Measurements from ENCODE around the gene DIP2C.
"Not testable (repeated sequence)": the region's sequence is repeated elsewhere in the genome, so short reads cannot be mapped to it uniquely, and the experiment has no call there.

DIP2C gene

DNA sequence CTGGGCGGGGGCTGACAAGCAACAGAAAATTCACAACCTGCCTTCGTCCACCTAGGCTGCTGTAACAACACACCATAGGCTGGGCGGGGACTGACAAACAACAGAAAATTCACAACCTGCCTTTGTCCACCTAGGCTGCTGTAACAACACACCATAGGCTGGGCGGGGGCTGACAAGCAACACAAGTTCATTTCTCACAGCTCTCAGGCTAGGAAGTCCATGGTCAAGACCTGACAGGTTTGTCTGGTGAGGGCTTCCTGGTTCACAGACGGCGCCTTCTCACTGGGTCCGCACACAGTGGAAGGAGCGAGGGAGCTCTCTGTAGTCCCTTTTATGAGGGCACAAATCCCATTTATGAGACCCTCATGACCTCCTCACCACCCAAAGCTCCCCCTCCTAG is 52.2 kb downstream of the DIP2C start:
- no peak for DNase-seq

DNA sequence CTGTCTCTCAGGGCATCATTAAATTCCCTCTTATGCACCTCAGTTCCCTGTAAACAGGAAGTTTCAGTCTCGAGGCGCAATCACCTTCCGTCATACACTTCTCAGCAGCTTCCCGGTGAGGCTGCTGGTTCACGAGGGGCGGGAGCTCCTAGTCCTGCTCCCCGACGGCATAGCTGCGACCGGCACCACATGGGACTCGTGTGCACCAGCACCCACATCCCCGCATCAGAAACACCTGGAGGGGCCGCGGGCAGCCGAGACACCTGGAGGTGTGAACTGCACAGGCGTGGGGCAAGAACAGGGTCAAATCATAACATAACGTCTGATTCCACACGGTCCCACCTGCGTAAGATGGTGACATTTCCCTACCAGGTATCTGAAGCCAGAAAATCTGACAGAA is 52.7 kb downstream of the DIP2C start:
- no peak for DNase-seq

DNA sequence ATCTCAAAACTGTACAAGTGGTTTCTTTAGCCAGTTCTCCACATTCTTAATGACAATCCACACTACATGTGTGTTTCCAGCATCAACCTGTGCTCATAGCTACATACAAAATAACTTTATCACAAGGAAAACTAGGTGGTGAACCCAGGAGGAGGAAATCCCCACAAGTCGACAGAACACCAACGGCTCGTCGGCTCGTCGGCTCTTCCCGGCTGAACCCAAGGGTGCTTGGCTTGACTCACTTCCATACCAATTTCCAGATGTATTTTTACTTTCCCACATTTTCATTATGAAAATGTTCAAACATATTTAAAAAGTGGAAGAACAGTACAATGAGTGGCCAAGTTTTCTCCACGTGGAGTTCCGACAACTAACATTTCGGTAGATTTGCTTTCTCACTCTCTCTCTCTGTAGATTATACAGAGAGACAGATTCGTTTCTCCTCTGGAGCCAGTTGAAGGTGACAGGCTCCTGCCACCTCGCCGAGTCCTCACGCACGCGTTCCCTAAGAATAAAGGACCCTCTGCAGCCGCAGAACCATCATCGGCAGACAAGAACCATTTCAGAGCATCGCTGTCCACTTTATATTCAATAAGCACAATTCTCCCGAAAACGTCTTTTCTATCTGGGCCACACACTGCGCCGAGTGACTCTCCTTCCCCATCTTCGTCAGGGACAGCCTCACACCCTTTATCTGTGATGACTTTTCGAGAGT is 53.3 kb downstream of the DIP2C start:
- no peak for DNase-seq

DNA sequence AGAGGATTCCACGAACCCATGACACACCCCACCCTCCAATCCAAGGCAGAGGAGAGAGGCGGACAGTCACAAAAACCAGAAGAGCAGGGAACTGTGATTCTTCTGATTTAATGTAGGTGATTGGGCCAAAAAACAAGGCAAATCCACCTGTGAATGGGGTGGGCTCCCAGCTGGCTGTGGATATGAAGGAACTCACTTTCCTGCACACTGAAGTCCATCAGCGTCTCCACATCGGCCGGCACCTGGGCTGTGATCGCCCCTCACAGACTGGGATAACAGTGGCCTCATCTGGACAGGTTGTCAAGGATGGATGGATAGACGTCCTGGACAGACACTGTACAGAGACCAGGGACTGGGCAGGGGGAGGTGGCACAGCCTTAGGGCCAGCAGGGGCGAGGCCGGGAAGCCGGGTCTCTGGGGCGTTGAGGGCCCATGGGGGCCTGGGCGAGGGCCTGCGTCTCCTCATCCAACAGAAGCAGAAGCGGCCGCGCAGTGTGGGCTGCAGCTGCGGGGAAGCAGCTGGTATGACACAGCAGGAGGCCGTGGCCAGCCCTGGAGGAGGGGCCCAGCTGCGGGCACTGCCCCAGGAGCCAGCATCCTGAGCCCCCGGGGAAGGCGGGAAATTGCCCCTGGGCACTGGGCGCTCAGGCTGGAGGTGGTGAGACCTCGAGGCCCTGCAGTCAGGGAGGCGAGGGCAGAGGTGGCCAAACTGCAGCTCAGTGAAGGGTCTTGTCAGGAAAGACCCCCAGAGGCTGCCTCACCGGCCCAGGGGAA is 54.2 kb downstream of the DIP2C start:
- DNase-seq, result no peak

DNA sequence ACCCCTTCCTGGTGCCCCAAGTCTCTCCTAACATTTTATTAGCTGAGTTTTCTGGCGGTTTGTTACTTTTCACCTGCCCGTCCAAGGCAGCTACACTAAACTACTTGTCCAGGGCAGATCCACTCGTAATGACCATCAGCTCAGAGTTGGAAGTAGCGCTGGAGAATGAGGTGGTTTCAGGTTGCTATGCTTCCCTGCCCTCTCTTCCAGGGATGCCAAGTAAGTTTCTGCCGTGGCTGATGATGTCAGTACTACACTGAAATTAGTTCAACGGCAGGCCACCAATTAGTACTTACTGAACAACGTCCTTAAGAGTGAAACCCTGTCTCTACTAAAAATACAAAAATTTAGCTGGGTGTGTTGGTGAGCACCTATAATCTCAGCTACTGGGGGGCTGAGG is 55.2 kb downstream of the DIP2C start:
- no peak for DNase-seq

DNA sequence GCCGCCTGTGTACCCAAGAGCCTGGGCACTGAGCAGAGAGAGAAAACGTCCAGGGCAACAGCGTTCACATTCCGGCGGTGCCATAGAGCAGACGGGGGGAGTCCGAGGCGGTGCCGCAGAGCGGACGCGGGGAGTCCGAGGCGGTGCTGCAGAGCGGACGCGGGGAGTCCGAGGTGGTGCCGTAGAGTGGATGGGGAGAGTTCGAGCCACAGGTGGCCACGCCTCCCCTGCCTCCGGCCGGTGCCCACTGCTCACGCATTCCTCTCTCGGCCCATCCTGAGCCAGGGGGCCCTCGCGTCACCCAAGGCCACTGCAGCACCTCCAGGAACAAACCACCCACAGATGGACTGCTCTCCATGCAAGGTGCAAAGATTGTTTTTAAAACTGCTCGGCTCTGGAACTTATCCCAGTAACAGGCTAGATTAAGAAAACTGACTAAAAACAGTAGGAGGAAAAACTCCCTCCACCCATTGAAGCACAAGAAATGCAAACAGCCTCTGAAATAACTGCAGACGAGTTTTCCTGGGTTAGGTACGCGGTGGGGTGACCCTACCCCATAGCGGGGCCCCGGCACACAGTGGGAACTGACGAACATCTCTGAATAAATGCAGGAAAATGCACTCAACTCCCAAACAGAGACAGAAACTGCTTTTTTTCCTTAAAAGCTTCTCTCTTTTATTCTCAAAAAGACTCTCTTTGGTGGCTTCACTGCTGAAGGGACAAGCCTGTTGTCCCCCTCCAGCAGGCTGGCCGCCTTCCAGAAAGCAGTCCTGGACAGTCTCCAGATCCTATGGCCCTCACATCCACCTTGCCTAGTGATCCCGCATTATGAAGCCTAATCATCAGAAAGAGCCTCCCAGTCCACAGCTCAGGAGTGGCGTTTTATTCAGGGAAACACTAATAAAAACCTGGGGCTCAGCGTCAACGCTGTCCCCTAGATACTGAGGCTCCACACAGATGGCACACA is 55.9 kb downstream of the DIP2C start:
- DNase-seq, result no peak

DNA sequence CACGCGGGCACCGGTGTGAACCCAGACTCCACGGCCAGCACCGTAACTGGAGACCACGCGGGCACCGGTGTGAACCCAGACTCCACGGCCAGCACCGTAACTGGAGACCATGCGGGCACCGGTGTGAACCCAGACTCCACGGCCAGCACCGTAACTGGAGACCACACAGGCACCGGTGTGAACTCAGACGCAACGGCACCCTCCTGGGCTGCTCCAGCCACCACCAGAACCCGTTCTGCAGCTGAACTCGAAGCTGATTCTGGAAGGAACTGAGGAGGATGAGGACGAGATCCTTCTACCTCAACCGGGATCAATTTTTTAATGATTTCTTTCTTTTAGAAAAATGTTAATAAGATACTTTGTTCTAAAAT is 56.7 kb downstream of the DIP2C start:
- not testable (repeated sequence) for DNase-seq

DNA sequence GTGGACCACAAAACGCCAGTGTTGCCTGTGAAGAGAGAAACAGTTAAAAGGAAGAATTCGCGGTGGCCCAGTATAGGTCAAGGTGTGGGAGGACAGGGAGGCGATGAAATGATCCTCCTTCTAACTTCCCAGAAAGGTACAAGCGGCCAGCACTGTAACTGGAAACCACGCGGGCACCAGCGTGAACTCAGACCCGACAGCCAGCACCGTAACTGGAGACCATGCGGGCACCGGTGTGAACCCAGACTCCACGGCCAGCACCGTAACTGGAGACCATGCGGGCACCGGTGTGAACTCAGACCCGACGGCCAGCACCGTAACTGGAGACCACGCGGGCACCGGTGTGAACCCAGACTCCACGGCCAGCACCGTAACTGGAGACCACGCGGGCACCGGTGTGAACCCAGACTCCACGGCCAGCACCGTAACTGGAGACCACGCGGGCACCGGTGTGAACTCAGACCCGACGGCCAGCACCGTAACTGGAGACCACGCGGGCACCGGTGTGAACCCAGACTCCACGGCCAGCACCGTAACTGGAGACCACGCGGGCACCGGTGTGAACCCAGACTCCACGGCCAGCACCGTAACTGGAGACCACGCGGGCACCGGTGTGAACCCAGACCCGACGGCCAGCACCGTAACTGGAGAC is 57.2 kb downstream of the DIP2C start:
- not testable (repeated sequence) for DNase-seq

DNA sequence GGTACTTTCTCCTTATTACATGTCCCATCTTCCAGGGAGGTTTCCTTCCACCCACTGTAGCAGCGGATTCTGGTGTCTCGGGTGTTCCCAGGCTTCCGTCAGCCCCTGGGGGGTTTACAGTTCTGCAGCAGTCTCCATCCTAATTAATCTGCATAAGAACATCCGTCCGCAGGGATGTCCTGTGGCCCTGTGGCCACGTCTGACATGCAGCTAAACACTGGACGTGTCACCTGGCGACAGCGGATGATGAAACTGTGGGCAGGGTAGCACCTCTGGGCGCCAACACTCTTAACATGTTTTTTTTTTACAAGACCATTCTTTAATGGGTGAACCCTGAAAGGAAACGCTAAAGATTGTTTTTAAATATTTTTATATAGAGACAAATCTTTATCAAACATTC is 58.2 kb downstream of the DIP2C start:
- no peak for DNase-seq

DNA sequence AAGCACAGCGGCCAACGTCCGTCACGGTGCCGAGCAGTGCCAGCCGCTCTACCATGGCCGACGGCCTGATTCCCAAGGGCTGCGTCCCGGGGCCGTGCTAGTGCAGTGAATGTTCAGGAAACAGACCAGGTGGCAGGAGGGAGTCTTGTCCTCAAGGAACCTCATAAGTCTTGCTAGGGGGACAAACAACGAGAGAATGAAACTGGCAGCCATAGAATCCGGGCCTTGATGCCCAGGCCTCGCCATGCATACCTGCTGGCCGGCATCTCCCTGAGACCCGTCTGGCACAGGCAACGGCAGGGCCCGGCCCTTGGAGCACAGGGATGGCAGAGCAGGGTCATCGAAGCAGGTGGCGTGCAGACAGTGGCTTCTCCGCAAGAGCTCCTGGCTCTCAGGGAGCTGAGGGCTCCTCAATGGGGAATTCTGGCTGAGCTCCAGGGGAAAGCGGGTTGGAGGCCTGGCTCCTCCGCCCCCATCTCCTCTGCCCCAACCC is 58.8 kb downstream of the DIP2C start:
- no peak for DNase-seq

DNA sequence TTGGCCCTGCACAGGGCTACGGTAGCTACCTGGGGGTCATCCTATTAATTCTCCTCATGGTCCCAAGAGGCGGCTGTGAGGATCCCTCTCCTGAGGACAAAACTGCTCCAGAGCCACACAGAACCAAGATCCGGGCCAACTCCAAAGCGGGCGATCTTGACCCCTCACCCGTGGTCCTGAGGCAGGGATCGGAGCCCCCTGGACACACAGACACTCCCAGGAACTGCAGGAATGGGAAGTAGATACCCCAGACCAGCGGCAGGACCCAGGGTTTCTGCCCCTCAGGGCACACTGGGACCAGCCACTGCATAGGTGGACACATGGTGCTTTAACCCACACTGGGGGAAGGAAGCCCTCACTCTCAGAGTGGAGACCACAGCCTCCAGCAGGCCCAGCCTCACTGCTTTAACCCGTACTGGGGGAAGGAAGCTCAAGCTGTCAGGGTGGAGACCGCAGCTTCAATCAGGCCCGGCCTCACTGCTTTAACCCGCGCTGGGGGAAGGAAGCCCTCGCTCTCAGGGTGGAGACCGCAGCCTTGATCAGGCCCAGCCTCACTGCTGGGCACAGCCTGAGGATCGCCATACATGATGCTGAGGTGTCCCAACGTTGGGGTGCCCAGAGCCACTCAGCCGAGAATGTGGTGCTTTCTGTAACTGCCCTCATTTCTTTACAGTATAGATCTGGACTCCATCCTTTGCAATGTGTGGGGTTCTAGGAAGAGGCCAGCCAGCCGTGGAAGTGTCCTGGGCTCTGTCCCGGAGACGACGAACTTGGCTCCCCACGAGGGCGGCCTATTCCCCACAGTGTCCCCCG is 60.1 kb downstream of the DIP2C start:
- DNase-seq, result no peak

DNA sequence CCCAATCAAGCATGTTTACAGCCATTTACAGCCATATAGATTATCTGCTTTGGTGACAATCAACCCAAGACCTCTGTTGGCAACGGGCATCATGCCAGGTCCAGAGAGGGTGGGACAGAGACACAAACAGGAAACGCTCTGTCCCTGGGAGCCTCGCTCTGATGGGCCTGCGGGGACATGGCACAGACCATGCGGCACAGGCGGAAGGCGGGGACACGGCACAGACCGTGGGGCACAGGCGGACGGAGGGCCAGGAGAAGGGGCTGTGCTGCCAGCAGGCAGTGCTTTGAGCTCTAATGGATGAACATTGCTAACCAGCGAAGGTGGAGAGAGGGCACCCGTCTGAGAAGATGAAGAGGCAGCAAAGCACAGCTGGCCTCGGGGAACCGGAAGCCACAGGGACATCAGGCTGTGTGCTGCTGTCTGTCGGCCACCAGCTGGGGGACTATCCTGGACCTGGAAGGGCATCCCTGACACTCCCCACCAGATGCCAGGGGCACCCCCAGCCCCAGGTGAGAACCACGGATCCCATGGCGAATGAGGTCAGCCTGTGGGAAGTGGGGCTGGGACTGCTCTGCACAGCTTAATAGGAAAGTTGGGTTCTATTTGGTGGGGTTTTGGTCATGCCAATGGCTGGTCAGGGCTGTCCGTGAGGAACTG is 61.0 kb downstream of the DIP2C start:
- DNase-seq, result no peak

DNA sequence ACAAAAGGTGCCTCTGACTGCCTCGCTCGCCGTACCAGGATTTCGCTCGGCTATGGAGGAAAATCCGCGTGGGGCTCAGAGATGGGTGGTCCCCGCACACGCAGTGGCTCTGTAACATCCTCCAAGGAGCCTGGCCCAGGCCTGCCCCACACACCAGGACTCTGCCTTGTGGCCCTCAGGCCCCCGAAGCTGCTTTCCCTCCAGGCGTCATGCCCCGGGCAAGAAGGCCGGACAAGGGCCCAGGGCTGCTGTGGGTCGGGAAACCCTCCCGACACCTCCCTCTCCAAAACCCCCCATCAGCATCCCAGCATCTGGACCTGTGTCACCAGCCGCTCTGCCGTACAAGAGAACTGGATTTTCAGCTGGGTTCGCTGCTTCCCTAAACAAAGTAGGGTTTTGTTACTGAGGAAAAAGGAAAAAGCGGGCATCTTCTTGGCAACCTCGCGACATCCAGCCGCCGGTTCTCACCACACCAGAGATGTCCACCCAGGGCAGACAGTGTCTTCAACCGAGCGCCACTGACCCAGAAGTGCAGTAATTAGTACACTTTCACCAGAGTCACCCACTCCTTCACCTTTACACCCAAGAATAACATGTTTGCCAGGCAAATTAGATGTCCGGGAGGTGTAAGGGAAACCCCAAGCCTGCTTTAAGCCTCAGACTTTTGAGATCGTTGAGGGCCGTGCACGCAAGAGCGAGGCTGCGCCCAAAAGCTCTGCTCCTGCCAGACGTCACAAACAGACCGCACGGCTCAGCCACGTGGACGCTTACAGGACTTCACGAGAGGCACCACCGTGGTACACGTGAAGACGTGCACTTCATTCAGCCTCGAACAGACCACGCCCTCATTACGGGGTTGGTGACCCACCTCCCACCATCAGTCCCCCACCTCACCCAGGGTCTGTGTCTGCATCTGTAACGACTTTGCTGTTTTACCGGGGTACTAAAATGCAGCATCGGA is 62.2 kb downstream of the DIP2C start:
- DNase-seq, result no peak

DNA sequence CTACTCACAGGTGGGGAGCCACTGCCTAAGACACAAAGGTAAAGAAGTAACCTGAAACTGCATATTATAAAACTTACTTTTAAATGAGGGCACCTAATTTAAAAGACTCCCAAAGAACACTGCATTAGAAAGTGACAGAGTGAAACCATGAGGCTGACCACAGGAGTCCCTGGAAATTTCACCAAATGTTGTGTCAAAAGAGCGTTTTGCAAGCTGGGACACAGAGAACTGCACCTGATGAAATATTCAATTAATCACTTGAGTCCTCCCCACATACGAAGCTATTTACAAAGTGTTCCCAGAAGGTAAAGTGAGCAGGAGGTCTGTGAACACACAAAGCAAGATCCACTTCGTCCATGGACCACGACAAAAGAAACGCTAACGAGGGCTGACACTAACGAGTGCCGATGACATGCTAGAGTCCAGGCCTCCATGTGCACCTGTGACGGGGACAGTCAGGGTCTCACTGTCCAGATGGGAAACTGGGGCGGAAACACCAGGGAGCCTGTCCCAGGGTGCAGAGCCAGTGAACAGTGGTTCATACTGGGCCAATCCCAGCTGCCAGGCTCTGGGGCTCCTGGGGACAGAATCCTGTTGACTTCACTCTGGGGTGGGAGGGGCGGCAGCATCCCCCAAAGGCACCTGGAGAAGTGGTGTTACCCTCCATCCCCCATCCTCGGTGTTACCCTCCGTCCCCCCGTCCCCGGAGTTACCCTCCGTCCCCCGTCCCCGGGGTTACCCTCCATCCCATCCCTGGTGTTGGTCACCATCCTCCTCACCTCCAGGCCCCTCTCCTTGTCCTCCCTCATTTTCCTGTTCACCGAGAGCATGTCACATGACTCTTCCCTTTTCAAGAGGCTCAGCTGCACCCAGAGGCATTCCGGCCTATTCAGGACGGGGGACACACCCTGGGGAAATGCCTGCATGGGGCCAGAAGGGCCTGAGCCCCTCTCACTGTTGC is 63.4 kb downstream of the DIP2C start:
- no peak for DNase-seq

DNA sequence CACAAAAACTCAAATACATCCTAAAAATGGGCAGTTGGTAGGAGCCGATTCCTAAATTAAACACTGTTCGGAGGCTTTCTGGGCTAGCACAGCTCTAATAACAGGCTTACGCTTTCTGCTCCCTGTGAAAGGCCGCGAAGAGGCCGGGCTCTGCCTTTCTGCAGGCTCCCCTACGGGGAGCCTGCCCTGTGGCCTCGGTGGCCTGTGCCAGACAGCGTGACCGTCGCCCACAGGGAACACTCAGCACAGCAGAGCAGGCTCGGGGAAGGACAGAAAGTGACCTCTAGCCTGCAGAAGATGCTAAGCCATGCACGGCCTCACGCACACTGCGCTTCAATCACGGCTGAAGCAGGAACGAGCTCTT is 64.2 kb downstream of the DIP2C start:
- no peak for DNase-seq

DNA sequence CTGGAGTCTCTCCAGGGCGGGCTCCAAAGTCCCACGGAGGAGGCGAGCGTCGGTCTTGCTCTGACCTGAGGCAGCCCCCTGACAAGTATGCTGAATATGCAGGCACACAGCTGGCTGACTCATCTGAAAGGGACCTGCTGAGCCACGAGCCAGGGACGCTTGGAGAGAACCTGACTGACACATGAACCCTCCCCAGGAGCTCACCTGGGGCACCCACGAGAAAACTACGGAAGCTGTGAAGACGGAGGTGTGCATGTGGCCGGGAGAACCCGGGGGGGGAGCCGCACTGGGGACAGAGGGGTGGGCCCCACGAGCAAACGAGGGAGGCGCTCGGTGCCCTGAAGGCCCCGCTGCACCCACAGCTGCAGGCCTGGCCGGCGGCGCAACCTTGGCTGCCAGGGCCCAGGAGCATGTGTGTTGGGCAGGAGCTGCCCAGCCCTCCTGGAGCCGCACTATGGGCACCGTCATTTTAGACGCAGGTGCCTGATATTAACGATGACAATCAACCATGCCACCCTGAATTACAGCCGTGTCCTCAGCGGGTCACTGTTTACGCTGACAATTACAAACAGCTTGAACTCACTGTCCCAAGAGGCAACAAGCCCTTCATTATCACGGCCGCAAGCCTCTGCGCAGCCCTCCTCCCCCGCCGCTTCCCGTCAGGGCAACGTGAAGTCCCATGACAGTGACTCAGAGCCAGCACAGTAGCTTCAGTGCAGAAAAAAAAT is 64.7 kb downstream of the DIP2C start:
- DNase-seq, result peak; percentile 83

DNA sequence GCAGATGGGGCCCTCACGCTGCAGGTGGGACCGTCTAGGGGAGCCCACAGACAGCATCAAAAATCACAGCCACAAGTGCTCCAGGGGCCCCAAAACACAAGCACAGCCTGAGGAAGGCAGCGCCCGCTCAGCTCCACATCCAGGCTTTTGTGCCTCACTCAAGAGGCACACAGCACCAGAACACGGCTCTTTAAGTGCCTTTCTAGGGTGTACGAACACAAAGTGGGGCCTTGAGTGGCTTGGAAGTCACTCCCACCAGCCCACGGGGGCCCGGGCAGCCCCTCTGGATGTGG is 65.2 kb downstream of the DIP2C start:
- no peak for DNase-seq
